Measurements from ENCODE around the gene HELZ.
"Not testable (repeated sequence)": the region's sequence is repeated elsewhere in the genome, so short reads cannot be mapped to it uniquely, and the experiment has no call there.

The HELZ gene

DNA sequence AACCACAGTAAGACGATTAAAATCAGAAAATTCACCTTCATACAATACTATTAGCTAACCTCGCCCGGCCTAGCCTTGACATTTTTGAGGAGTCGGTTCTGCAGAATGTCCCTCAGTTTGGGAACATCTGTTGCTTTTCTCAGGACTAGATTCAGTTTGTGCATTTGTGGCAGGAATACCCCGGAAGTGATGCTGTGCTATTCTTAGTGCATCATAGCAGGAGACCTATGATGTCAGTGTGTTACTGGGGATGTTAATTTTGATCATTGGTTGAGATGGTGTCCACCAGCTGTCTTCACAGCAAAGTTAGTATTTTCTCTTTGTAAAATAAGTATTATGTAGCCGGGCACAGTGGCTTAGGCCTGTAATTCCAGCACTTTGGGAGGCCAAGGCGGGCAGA lies 21.5 kb upstream of the HELZ start:
- no peak for DNase-seq

DNA sequence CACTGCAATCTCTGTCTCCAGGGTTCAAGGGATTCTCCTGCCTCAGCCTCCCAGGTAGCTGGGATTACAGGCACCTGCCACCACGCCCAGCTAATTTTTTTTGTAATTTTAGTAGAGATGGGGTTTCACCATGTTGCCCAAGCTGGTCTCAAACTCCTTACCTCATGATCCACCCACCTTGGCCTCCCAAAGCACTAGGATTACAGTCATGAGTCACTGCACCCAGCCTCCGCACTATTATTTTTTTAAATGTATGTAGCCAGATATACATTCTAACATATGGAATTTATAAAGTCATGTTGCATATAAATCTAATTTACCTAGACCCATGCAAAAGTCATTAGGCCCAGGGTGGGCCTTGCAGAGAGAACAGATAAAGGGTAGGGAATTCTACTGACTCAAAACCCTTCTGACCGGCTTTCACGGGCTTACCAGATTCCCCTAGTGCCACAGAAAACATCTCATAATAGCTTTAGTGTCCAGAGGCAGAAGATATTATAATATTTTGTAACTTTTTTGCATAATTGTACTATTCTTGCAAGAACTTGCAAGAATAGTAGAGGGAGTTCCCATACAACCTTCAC lies 20.5 kb upstream of the HELZ start:
- DNase-seq = no peak

DNA sequence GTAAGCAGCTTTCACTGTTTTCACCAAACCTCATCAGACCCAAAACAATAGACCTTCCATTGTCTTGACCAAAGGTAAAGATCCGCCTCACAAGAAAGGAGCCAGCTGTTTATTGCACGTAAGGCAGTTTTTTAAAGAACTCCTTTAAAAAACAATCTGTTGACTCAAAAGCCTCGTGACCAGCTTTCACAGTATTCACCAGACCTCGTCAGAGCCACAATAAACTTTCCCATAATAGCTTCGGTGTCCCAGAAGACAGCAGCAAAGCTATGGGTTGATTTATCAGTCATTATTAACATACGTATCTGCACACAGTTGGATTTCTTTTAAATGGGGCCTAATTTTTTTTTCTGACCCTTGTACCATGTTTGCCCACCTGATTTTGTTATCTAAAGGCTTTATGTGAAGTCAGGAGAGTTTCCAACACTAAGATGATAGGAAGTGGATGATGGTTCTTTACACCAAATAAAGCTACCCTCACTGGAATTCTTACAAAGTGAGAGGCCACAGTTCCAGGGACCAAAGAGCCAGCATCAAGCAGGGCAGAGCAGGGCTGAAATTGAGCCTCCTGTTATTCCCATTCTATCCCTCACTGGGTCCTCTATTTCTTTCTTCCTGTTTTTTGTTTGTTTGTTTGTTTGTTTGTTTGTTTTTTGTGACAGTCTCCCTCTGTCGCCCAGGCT lies 17.6 kb upstream of the HELZ start:
- no peak for DNase-seq

DNA sequence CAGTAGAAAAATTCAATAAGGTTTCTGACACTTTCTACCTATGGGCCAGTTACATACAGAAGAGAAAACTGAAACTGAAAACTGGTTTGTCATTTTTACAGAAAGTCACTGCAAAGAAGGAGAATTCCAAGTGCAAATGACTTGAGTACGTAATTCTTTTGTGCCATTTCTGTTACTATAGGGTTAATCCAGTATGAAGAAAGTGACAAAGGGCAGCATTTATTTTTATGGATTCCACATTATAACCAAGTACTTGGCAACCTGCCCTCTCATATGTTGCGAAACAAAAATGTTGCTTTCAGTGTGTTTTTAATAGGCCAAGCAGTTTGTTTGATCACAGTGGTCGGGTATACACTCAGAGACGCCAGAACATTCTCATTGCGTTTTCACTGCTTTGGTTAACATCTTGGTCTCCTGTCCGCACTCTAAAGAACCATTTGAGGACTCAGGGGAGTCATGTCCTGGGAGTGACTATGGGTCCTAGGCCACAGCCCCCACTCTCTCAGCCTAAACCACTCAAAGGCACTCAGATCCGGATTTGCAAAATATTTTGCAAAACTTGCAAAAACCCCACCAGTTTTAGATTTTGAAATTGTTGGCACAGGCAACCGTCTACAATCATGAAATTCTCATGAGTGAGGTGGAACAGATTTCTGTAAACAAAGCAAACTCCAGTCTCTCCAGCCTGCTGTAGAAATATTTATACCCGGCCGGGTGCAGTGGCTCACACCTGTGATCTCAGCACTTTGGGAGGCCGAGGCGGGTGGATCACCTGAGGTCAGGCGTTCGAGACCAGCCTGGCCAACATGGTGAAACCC lies 15.4 kb upstream of the HELZ start:
- DNase-seq = peak; percentile 34

DNA sequence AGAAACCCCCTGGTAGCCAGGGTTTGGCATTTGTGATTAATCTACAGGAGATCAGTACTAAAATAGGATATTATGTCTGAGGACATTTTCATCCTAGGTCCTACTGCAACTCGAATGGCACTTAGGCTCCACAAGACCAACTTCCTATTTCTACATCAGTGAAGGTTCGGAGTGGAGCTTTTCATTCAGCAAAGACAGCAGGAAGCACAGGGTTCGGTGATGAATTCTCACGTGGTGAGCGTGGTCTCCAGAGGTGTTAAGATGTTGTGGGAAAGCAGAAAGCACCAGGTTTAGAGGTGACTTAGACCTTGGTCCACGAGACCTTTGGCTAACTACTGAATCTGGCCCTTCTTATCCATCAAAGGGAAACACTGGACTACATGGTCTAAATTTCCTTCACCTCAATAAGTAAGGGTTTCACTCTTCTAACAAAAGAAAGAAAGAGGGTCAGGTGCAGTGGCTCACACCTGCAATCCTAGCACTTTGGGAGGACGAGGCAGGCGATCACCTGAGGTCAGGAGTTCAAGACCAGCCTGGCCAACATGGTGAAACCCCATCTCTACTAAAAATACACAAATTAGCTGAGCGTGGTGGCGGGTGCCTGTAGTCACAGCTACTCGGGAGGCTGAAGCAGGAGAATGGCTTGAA lies 13.9 kb upstream of the HELZ start:
- DNase-seq = peak; percentile 39

DNA sequence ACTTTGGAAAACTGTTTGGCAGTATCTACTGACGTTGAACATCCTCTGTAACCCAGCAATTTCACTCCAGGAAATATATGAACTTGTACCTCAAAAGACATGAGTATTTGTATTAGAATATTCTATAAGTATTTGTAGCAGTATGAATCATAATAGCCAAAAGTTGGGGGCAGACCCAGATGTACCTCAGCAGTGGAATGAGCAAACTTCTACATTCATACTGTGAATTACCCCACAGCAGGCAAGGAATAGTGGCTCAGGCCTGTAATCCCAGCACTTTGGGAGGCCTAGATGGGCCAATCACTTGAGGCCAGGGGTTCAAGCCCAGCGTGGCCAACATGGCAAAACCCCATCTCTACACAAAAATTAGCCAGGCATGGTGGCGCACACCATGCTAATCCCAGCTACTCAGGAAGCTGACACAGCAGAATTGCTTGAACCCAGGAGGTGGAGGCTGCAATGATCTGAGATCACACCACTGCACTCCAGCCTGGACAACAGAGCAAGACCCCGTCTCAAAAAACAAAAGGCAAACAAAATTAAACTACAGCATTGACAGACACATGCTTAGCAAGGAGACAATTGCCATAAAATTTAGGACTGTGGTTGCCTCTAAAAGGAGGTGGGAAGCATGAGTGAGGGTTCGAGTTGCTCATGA lies 11.2 kb upstream of the HELZ start:
- no peak for DNase-seq

DNA sequence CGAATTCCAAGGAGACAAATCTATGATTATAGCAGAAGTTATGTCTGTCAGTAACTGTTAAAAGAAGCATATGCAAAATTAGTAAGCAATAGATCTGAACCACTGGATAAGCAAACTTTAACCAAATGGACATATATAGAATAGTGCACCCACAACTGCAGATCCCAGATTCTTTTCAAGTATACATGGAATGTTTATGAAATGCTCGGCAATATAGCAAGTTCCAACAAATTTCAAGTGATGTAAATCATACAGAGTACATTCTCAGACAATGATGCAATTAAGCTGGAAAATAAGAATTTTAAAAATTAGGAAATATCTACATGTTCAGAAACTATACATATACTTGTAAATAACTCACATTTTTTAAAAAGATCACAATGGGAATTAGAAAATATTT lies 8.4 kb upstream of the HELZ start:
- no peak for DNase-seq

DNA sequence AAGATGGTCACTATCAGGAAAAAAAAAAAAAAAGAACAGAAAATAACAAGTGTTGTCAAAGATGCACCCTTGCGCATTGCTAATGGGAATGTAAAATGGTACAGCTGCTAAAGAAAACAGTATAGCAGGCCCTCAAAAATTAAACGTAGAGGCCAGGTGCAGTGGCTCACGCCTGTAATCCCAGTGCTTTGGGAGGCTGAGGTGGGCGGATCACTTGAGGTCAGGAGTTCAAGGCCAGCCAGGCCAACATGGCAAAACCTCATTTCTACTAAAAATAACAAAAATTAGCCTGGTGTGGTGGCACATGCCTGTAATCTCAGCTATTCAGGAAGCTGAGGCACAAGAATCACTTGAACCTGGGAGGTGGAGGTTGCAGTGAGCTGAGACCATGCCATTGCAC lies 6.6 kb upstream of the HELZ start:
- DNase-seq = not testable (repeated sequence)

DNA sequence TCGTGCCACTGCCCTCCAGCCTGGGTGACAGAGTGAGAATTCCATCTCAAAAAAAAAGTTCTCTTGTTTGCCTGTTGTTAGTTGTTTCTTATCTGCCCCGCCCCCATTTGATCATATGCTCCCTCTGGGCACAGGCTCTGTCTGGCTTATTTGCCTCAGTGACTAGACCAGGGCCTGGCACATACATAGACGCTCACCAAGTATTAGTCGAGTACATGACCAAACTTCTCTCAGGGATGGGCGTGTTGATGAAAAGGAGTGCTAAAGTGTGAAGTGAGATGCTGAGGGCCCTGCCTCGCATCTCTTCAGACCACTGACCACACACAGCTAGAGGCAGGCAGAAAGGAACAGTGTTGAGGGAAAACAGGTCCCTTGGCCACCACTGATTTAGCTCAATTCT lies 3.3 kb upstream of the HELZ start:
- no peak for DNase-seq

DNA sequence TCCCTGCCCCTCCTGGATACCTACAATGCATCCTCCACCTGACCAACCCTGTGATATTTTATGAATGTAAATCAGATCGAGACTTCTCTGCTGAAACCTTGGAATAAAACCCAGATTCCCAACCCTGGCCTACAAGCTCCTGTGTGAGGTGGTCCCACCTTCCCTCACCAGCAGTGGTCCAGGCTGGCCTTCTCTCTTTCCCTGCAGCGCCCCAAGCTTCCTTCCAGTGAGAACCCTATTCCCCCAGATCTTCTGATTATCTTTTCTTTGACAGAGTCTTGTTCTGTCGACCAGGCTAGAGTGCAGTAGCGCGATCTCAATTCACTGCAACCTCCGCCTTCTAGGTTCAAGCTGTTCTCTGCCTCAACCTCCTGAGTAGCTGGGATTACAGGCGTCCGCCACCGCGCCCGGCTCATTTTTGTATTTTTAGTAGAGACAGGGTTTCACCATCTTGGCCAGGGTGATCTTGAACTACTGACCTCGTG lies 2.5 kb upstream of the HELZ start:
- no peak for DNase-seq

DNA sequence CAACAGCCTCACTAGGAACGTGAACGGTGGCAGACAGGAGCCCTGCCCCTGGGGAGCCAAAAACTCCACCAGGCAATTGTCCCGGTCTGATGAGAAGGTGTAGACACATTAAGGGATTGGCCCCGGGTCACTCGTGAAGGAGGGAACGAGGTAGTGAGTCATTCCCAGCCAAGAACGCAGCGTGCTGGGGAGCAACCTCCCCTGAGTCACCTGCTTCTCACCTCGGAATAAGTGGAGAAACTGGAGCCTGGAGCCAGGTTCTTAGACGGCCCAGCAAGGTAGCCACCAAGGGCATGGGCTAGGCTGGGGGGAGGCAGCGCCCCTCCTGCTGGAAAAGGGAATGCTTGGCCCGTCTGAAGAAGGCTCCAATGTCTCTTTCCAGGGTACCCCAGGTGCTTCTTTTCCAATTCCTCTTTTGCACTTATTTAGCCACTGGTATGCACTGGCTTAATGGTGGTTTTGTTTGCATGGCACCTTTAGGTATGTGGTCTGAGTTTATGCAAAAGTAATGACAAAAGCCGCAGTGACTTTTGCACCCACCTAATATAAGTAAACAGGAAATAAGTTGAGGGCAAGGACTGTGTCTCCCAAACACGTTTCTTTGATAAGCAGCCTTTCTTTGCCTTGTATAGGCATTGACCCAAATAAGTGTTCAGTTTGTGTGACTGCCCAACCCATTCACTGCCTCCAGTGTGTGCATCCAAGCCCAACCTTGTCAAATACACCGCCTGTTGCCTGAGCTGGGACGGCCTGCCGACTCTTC lies 1.8 kb upstream of the HELZ start:
- DNase-seq = no peak

DNA sequence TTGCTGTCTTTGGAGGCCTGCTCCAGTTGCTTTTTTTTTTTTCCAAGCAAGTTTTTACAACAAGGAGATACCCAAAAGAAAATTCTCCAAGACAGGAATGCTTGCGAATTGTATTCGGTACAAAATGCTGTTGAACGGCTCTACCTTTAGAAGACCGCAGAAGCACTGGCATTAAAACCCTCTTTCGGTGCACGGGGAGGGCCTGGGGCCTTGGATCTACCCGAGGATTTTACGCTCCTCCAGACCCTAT lies 1.3 kb upstream of the HELZ start:
- no peak for DNase-seq

DNA sequence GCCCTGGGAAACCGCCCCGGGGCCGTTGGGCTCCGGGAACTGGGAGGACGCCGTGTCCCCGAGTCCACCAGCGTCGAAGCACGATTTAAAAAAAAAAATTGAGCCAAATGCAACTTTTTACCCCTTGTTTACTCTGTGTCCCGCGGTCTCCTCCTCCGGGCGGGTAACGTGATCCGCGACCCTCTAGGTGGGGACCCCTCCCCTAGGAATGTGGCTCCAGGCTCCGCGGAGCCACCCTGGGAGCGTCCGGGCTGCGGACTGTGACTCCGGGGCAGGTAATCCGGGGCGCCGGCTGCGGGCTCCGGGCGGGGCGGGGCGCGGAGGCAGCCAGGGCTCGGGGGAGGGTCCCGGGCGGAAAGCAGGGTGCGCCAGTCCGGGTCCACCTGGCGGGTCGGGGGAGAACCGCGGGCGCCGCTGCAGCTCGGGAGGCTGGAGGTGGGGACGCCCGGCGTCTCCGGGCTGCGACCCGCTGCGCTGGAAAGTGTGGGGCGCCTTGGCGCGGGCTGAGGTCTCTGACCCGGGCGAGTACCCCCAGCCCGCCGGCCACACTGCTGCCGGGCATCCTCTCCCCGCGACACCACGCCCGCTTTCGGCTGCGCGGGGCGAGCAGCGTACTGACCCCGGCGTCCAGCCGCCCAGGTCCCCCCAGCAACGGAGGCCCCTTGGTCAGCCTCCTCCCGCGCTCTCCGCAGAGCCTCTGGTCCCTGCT lies 852 bp upstream of the HELZ start:
- DNase-seq = no peak

DNA sequence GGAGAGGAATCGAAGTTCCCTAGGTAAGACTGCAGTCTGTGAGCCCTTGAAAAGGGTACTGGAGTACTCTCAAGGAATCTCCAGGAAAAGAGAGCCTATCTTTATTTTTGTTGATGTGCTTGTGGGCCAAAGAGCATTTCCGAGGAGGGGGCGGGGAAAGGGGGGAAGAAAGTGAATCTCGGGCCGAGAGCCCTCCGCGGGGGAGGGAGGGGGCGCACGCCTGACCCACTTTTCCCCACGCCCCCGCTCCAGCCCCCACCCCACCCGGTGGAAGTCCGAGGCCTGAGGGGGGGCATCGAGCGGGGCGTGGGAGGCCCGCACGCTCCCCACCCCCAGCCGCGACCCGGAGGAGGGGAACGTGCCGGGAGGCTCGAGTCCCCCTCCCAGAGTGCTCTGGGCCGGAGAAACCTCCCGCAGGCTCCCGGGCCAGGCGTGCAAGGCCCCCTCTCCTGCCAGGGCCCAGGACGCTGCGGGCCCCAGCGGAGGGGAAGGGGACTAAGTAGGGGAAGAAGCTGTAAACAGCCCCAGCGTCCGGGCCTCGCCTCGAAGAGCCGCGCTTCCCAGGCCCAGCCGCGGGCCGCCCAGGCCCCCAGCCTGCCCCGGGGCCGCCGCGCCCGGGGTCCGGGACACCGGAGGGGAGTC lies 444 bp downstream of the HELZ start:
- no peak for DNase-seq

DNA sequence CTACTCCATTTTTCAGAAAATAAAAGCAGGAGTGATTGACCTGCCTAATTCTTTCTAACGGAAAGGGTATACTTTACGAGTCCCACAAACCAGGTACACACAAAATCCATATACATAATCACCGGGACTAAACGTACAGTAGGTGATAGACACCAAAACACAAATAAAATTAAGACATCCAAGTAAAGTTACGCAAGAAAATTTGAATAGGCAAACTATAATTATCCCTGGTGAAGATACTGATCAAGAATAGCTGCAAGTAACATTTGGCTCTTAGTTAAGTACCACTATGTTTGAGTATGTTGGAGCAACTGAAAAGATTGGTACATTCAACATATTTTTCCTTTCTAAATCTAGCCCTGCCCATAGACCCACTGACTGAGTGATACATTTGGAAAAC lies 1.7 kb downstream of the HELZ start:
- no peak for DNase-seq

DNA sequence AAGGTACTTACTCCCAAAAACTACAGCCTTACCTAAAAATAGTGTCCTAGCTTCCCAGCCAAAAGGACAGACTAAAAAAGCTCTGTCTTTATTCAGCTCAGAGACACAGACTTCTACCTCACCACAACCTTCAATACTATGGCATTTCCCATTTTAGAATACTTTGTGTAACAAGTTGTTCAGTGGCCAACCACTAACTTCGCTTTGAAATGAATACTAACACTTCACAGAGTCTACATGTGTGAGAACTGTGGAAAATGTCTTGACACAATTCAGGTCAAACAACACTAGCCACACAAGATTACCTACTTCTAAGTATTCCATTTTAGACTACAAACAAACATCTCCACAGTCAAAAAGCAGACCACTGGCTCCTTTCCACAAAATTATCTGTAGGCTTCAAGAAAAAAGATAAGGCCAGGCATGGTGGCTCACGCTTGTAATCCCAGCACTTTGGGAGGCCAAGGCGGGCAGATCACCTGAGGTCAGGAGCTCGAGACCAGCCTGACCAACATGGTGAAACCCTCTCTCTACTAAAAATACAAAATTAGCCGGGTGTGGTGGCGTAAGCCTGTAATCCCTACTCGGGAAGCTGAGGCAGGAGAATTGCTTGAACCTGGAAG lies 3.2 kb downstream of the HELZ start:
- DNase-seq = no peak

DNA sequence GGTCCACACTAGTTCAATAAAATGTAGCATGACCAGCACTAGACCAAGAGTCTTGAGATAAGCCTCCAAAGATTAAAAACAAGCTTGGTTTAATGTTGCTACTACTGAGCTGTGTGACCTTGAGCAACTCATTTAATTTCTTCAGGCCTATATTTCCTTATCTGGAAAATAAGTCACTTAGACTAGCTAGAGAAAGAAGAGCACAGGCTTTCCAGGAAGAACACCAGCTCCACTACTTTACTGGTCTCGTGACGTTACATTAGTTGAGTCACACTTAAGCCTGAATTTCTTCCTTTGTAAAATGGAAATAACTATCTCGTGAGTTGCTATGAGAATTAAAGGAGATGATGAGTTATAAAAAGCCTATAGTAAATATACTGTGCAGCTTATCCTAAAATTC lies 5.4 kb downstream of the HELZ start:
- no peak for DNase-seq

DNA sequence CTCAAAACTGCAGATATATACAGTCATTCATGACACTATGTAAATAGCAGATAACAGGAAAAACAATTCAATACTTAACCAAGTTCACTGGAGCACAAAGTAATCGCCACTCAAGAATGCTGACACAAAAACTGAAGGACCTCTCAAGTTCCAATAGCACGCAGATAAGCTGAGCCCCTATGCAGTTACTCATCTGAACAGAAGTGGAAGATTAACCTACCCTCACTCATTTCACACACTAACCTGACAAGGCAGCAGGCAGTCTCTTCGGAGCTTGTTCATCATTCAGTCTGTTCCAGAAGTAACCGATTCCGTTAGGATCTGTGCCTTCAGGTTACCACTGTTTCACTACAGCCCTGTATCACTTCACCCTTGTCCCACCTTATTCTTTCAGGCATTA lies 6.0 kb downstream of the HELZ start:
- no peak for DNase-seq

DNA sequence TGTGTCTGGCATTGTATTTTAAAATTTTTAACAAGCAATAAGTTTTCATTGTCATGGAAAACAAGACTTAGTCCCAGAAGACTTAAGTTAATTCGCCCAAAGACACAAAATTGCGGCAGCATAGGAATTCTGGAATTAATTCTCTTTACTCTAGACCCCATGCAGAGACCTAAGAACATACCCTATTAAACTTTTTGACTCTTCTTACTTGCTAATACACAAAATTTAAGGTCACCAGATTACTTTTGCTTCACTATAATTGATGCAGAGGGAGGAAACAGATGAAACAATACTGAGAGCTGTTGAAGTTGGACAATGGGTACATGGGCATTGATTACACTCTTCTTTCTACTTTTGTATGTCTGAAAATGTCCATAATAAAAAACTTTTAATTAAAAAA lies 12.6 kb downstream of the HELZ start:
- no peak for DNase-seq

DNA sequence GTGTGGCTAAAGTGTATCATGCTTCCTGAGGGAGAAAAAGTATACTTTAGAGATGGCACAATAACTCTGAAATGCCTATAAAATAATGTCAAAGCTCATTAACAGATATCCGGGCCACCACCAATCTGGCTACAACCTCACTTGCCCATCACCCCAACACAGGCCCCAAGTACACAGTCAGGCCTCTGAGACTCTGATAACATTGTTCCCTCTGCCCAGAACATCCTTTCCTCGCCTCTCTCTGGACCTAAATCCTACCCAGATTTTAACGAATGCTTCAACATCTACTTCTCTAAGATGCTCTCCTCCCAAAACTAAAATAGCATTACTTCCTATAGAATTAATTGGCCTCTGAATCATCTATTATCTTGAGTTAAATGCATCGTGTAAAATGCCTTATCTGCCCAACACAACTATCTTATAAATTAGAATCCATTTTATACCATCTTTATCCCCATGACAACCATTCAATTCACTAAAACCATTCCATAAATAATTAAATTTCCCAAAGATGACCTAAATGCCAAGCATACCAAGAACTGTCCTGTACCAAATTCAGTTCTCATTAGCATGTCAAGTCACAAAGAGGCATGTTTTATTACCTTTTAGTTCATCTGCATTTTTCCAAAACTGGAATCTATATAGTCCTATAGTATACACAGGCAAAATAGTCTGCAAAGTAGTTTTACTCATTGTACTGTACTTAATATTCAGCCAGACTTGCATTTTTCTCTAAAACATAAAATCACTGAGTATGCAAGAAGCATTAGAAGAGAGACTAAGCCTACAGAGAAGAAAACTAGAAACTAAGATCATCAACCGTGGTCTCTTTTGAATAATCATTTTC lies 15.7 kb downstream of the HELZ start:
- no peak for DNase-seq

Measured in SIG-M5 (cell line).